NCI-H2081 (cell line): Measurements from ENCODE around the gene PRRT2.
"Not testable (repeated sequence)": the region's sequence is repeated elsewhere in the genome, so short reads cannot be mapped to it uniquely, and the experiment has no call there.

Experiments
- DNase-seq, 2 experiments: peaks; one replicate each; lab custom pipeline; 2025; lab: John Stamatoyannopoulos, UW

The PRRT2 gene

GRCh38 chr16:29811896-29812665 lies at the start of gene PRRT2:
TSS of gene PRRT2 (plus strand) at chr16:29812193. CDS start at chr16:29813055, 862 bp downstream.
- DNase-seq = no peak

GRCh38 chr16:29763326-29763725 lies 48.7 kb upstream of the PRRT2 start:
- DNase-seq = no peak

GRCh38 chr16:29765167-29766032 lies 46.6 kb upstream of the PRRT2 start:
- peak; percentile 4 to 39 for DNase-seq

GRCh38 chr16:29766571-29766970 lies 45.4 kb upstream of the PRRT2 start:
- no peak for DNase-seq

- DNase-seq = no peak
Measured at GRCh38 chr16:29767062-29767461, 44.9 kb upstream of the PRRT2 start.

- DNase-seq = no peak
Measured at GRCh38 chr16:29769507-29769906, 42.5 kb upstream of the PRRT2 start.

GRCh38 chr16:29770250-29770929 lies 41.6 kb upstream of the PRRT2 start:
- DNase-seq = peak; percentile 13 to 55

- DNase-seq = not testable (repeated sequence)
Measured at GRCh38 chr16:29772330-29772729, 39.7 kb upstream of the PRRT2 start.

- DNase-seq = no peak
Measured at GRCh38 chr16:29774730-29775129, 37.3 kb upstream of the PRRT2 start.

GRCh38 chr16:29775742-29776408 lies 36.1 kb upstream of the PRRT2 start:
- DNase-seq = no peak

GRCh38 chr16:29777576-29778350 lies 34.2 kb upstream of the PRRT2 start, which contains the start of gene ZG16:
TSS of gene ZG16 (plus strand) at chr16:29778256. CDS start at chr16:29779267, 1,011 bp downstream.
- no peak for DNase-seq

- no peak for DNase-seq
Measured at GRCh38 chr16:29779474-29779873, 32.5 kb upstream of the PRRT2 start.

GRCh38 chr16:29783094-29783953 lies 28.7 kb upstream of the PRRT2 start:
- not testable (repeated sequence) for DNase-seq

- no peak for DNase-seq
Measured at GRCh38 chr16:29784157-29784556, 27.8 kb upstream of the PRRT2 start.

- DNase-seq = no peak
Measured at GRCh38 chr16:29784901-29785500, 27.0 kb upstream of the PRRT2 start.

- DNase-seq = not testable (repeated sequence)
Measured at GRCh38 chr16:29787155-29787554, 24.8 kb upstream of the PRRT2 start.

GRCh38 chr16:29789775-29790182 lies 22.2 kb upstream of the PRRT2 start:
- no peak for DNase-seq

- peak; percentile 96 to 97 for DNase-seq
Measured at GRCh38 chr16:29790183-29790948, 21.6 kb upstream of the PRRT2 start, which contains the start of gene KIF22. TSS of gene KIF22 (plus strand) at chr16:29790751. CDS start at chr16:29790760, 9 bp downstream.
